GM18861 (cell line): Measurements from ENCODE around the gene RNF145.

Source experiments
- ATAC-seq: cut with Tn5 transposase; IDR thresholded peaks from one replicate; pipeline ENCODE4 v1.9.1; 2021; ENCODE audit not compliant: unreplicated experiment

The RNF145 gene

GRCh38 chr5:159218595-159219023 is 9.3 kb upstream of the RNF145 start:
- no peak for ATAC-seq

DNA sequence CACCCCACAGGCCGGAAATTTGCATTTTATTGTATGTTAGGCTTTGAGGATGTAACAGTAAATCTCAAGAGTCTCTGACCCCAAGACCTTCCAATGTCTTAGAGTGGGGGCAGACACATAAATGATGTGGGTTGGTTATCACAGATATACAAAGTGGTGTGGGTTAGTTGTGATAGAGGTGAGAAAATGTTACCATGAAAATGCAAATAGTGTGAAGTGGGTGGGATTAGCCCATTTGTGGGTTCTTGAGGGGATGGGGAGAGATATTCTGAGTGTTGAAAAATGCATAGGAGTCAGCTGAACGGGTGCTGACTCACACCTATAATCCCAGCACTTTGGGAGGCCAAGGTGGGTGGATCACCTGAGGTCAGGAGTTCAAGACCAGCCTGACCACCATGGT is 7.9 kb upstream of the RNF145 start:
- no peak for ATAC-seq

DNA sequence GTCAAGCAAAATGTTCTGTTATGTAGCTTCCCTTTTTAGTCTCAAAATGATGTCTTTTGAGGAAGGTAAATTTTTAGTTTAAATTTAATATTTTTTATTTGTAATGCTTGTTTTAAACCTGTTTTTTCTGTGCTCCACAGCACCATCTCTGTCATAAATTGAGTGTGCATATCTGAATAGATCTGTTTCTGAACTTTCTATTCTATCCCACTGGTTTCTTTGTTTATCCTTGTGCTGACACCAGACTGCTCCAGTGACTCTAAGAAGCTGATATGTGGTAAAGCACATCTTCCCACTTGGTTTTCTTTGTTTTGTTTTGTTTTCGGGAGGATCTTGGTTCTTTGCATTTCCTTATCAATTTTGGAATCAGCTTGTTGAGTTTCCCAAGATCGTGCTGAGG is 7.1 kb upstream of the RNF145 start:
- ATAC-seq: no peak

- ATAC-seq: no peak
Measured at GRCh38 chr5:159215886-159216285, 6.5 kb upstream of the RNF145 start.

DNA sequence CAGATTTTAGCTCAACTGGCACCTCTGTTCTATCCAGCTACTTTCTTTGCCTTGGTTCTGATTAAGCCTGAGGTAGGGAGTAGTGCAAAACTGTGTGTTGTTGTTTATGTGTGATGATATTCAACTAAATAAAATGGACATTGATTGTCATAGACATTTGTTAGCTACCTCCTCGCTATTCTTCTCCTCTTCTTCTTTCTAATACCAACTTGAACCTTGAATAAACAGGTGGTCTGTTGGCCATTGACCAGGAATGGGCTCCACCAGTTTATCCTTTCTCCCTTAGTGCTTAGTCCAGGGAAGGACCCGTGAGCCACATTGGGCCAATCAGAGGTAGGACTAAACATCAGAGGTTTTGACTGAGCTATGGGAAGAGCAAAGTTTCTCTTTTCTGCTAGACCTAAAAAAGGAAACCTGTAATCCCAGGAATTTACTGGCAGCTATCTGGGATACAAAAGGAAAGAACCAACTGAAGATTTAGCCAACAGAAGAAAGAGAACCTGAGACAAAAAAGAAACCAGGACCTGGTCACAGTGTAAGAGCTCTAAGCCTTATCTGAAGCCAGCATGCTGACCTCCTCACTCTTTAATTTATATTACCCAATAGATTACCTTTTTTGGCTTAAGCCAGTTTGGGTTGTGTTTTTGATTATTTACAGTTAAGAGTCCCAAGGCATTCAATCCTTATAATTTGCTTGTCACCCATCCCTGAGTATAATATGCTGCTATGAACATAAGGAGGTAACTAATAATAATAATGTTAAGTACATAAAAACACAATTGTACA is 5.3 kb upstream of the RNF145 start:
- ATAC-seq: no peak

GRCh38 chr5:159212657-159213462 is 3.5 kb upstream of the RNF145 start:
- no peak for ATAC-seq

DNA sequence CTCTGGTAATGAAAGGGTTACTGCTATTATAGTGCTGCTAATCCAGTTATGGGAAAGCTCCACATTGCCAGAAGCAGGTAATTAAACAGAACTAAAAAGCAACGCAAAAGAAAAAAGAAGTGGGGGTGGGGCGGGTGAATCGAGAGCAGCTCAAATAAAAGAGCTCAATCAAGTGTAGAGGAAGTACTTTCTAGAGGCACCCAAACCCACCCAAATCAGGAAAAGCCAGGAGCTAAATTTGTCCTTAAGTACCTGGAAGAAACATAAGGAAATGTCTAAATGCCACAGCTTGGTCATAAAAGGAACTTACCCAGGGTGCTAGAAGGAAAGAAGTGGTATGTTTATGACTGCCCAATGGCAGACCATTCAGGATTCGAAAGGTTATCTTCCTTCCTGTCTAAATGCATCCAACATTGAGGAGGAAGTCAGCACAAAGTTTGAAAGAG is 2.4 kb upstream of the RNF145 start:
- ATAC-seq: no peak

- ATAC-seq: no peak
Measured at GRCh38 chr5:159210846-159211245, 1.5 kb upstream of the RNF145 start.

DNA sequence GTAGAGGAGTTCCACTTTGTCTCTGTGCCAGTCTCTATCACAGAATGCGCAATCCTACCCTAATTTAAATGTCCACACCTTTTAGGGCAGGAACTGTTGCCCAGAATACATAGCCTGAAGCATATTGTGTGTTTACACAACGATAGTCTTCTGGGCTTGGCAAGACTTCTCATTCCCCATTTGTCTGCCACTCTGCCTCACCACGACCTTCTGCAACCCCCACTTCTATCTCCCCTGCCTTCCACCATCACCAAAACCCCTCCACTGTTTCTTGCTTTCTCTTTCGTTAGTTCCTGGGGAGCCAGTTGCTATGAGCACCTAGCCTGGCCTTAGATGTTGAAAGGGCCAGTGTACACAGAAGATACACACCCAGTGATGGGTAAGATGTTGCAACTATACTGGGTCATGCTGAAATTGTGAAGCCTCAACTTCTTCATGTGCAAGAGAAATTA is 883 bp upstream of the RNF145 start:
- ATAC-seq: no peak

GRCh38 chr5:159208514-159209437 is 577 bp downstream of the RNF145 start:
- peak; percentile 10 for ATAC-seq

DNA sequence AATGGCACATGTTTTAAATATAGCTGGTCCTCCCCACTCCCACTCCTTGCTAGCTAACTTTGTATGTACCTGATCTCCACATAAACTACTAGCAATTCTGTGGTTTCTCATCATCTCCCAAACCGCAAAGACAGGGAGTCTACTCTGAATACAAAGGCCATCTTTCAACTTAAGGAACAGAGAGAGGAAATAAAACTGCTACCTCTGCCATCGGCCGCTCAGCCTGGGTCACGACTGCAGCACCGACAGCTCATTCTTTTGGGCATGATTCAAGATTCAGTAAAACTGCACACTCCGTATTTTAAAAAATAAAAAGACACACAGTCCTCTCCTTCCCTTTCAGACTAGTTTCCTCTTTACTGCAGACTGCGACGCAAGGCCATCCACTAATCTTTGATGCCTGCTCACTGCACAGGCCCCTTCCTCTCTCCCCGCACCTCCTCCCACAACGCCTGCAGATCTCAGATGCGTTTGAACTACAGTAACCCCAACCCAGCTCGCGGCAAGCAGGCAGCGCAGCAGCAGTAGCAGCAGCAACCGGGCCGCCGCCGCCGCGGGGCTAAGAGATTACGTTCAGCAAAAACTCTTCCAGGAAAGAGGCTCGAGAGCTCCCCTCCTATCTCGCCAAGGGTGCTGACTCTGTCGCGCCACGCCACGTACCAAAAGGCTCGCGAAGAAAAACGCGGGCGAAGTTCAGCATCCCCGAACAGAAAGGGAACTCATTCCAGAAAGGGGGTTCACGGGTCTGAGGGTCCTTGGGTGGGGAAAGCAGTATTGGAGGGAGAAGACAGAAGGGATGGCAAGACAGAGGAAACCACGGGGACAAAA is 1.5 kb downstream of the RNF145 start:
- peak; percentile 38 for ATAC-seq

- ATAC-seq: no peak
Measured at GRCh38 chr5:159207222-159207685, 2.1 kb downstream of the RNF145 start.

GRCh38 chr5:159206818-159207217 is 2.5 kb downstream of the RNF145 start:
- ATAC-seq: no peak

DNA sequence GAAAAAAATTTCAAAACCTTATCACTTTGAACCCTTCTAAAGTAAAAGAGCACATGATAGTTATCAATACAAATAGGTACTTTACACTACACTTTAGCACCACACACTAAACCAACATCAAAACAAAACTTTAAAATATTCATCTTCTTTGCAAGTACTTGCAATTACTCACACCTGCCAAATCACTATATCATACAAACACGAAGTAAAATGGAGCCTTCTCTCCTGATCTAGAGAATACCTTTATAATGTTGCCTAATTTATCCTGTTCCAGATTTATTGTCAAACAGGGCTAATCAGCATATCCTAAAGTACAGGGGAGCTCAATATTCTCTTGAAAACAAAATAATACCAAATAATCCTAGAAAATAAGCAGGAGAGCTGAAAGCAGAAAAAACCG is 3.0 kb downstream of the RNF145 start:
- ATAC-seq: no peak

GRCh38 chr5:159203351-159203750 is 6.0 kb downstream of the RNF145 start:
- no peak for ATAC-seq

GRCh38 chr5:159202151-159202550 is 7.2 kb downstream of the RNF145 start:
- no peak for ATAC-seq

DNA sequence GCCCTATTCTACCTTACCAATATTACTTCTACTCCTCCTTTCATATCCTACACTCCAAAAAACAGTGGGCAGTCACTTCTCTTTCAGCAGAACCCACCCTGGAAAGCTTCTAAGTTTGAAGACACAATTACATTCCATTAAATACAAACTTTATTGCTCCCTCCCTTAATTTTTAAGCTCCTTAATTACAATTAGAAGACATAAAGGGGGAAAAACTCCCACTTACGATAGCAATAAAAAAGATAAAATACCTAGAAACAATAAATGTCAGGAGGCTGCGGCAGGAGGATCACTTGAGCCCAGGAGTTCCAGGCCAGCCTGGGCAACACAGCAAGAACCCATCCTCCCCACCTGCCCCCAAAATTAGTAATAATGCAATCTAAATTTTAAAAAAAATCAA is 9.6 kb downstream of the RNF145 start:
- no peak for ATAC-seq

DNA sequence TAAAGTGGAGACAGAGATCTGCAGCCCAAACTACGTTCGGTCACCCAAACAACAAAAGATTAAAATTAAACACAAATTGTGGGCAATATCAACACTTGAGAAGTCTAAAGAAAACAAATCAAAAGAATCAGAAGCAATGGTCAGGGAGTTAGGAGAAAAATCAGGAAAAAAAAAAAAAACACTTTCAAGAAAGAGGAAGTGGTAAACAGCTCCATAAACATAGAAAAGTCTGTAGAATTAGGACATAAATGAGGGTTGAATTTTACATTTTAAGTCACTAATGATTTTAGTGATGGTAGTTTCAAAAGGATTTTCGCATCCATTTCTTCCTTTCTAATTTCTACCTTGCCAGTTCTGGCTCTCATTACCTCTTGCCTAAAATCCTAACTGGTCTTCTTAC is 10.1 kb downstream of the RNF145 start:
- ATAC-seq: no peak

DNA sequence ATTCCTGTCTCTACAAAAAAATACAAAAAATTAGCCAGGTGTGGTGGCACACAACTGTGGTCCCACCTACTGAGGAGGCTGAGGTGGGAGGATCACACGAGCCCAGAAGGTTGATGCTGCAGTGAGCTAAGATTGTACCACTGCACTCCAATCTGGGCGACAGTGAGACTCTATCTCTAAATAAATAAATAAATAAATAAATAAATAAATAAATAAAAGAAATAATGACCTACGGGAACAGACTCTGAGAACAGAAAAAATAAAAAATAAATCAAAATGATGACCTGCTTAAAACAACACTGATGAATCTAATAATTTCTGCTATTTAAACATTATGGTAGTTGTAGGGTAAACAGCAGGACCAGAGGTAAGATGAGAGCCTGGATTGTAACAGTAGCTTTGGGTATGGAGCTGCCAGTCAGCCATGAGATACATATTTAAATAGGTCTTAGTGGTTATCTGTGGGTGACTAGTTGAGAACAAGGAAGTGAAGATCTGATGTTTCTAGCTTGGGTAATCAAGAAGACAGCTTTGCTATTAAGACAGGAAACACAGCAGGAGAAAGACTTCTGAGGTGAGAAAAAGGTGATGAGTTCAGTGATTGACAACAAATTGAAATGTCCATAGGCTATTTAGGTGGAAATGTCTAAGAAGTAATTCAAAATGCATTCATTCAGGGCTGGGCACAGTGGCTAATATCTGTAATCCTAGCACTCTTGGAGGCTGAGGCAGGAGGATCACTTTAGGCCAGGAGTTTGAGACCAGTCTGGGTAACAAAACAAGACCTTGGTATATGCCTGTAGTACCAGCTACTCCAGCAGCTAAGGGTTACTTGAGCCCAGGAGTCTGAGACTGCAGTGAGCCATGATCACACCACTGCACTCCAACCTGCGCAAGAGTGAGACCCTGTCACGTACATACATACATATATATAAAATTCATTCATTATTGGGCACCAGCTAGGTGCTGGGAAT is 11.0 kb downstream of the RNF145 start:
- peak; percentile 97 for ATAC-seq
